NCI-H2107 (cell line): ENCODE results near the gene GPR152.
"Not testable (repeated sequence)": the region's sequence is repeated elsewhere in the genome, so short reads cannot be mapped to it uniquely, and the experiment has no call there.

Source experiments
- DNase-seq: peaks from one replicate; lab custom pipeline; 2025; lab: John Stamatoyannopoulos, UW

GPR152 gene

GRCh38 chr11:67439321-67440228 is 13.0 kb downstream of the GPR152 start:
- no peak for DNase-seq

GRCh38 chr11:67438158-67438902 is 14.2 kb downstream of the GPR152 start:
- no peak for DNase-seq

- no peak for DNase-seq
Observed at GRCh38 chr11:67437809-67438157, 14.7 kb downstream of the GPR152 start.

- DNase-seq, result no peak
Observed at GRCh38 chr11:67437082-67437808, 15.3 kb downstream of the GPR152 start, which contains the start of gene PTPRCAP. TSS of gene PTPRCAP (minus strand) at chr11:67437682. CDS start at chr11:67437619, 63 bp downstream.

GRCh38 chr11:67436459-67437081 is 16.0 kb downstream of the GPR152 start:
- DNase-seq, result no peak

- DNase-seq, result no peak
Observed at GRCh38 chr11:67435727-67436458, 16.6 kb downstream of the GPR152 start.

- no peak for DNase-seq
Observed at GRCh38 chr11:67435031-67435726, 17.4 kb downstream of the GPR152 start.

GRCh38 chr11:67434395-67434881 is 18.1 kb downstream of the GPR152 start:
- DNase-seq, result no peak

GRCh38 chr11:67433536-67434394 is 18.8 kb downstream of the GPR152 start:
- DNase-seq, result no peak

- no peak for DNase-seq
Observed at GRCh38 chr11:67432655-67433349, 19.7 kb downstream of the GPR152 start.

GRCh38 chr11:67431346-67432249 is 20.9 kb downstream of the GPR152 start:
- DNase-seq, result no peak

- DNase-seq, result no peak
Observed at GRCh38 chr11:67429722-67430121, 22.8 kb downstream of the GPR152 start.

- DNase-seq, result no peak
Observed at GRCh38 chr11:67429038-67429668, 23.4 kb downstream of the GPR152 start.

- peak; percentile 96 for DNase-seq
Observed at GRCh38 chr11:67428052-67429001, 24.2 kb downstream of the GPR152 start, which contains the start of gene RPS6KB2. TSS of gene RPS6KB2 (plus strand) at chr11:67428494. CDS start at chr11:67428546, 52 bp downstream.

GRCh38 chr11:67427364-67427859 is 25.1 kb downstream of the GPR152 start:
- not testable (repeated sequence) for DNase-seq
